Liver (tissue), 9 donors: ENCODE results near the gene GFRA1. TPM values are rescaled to one million over a fixed set of nuclear protein-coding genes. Genes with fewer than 3 reads are reported as not detected.

Source experiments
- DNase-seq: peaks from one replicate; pipeline ENCODE4 v3.0.0-alpha.2; 2017; ENCODE audit warnings: low spot score
- H3K27ac ChIP-seq, 2 donors: one replicate each; pipeline ENCODE4 v1.7.0; 2013; ENCODE audit warnings: inconsistent platforms in 2 of 2, low read length in 2 of 2, control low read depth in 1 of 2, low read depth in 1 of 2, mild to moderate bottlenecking in 1 of 2
- H3K27me3 ChIP-seq, 4 donors: one replicate each; pipeline versions ENCODE4 v1.6.1 to v1.7.0; 2013; ENCODE audit warnings: low read length in 3 of 4, inconsistent platforms in 1 of 4, mild to moderate bottlenecking in 1 of 4, moderate library complexity in 1 of 4; ENCODE audit not compliant: control insufficient read depth in 4 of 4, insufficient read depth in 4 of 4
- H3K36me3 ChIP-seq, 4 donors: one replicate each; pipeline versions ENCODE4 v1.6.1 to v1.7.0; 2013; ENCODE audit warnings: low read length in 3 of 4, mild to moderate bottlenecking in 3 of 4, low read depth in 1 of 4, moderate library complexity in 1 of 4; ENCODE audit not compliant: control insufficient read depth in 4 of 4, insufficient read depth in 3 of 4
- H3K4me1 ChIP-seq, 4 donors: one replicate each; pipeline versions ENCODE4 v1.6.1 to v1.7.0; 2013; ENCODE audit warnings: low read length in 3 of 4, mild to moderate bottlenecking in 3 of 4, moderate library complexity in 1 of 4; ENCODE audit not compliant: control insufficient read depth in 4 of 4, insufficient read depth in 4 of 4
- H3K4me3 ChIP-seq, 3 donors: one replicate each; pipeline versions ENCODE4 v1.6.1 to v1.7.0; 2013; ENCODE audit warnings: low read length in 3 of 3, control low read depth in 1 of 3, low read depth in 1 of 3, mild to moderate bottlenecking in 1 of 3
- H3K9ac ChIP-seq, 2 donors: one replicate each; pipeline ENCODE4 v1.7.0; 2013; ENCODE audit warnings: low read length in 2 of 2, mild to moderate bottlenecking in 2 of 2, moderate library complexity in 2 of 2, control low read depth in 1 of 2, low read depth in 1 of 2
- H3K9me3 ChIP-seq, 4 donors: one replicate each; pipeline versions ENCODE4 v1.6.1 to v1.7.0; 2013; ENCODE audit warnings: low read length in 3 of 4; ENCODE audit not compliant: control insufficient read depth in 4 of 4
- EGR1 ChIP-seq, 2 donors: IDR thresholded peaks; 2 replicates each; pipeline ENCODE4 v1.6.1; 2016 to 2018; ENCODE audit warnings: antibody characterized with exemption in 2 of 2, low read depth in 2 of 2
- FOXA1 ChIP-seq: IDR thresholded peaks from 2 replicates; pipeline ENCODE4 v1.6.1; 2016; ENCODE audit warnings: antibody characterized with exemption
- FOXA2 ChIP-seq: IDR thresholded peaks from 2 replicates; pipeline ENCODE4 v1.6.1; 2016; ENCODE audit warnings: antibody characterized with exemption
- GABPA ChIP-seq, 2 donors: IDR thresholded peaks in 1 of 2; conservative IDR thresholded peaks in 1 of 2; 2 replicates each; pipeline ENCODE4 v1.6.1; 2016; ENCODE audit warnings: antibody characterized with exemption in 2 of 2, mild to moderate bottlenecking in 1 of 2, moderate library complexity in 1 of 2
- HNF4A ChIP-seq, 2 donors: conservative IDR thresholded peaks; 2 replicates each; pipeline ENCODE4 v1.6.1; 2016; ENCODE audit warnings: antibody characterized with exemption in 2 of 2, mild to moderate bottlenecking in 2 of 2
- HNF4G ChIP-seq: IDR thresholded peaks from 2 replicates; pipeline ENCODE4 v1.6.1; 2016; ENCODE audit warnings: antibody characterized with exemption
- JUND ChIP-seq, 2 donors: IDR thresholded peaks; 2 replicates each; pipeline ENCODE4 v1.6.1; 2016; ENCODE audit warnings: antibody characterized with exemption in 2 of 2
- NR2F2 ChIP-seq: IDR thresholded peaks from 2 replicates; pipeline ENCODE4 v1.6.1; 2016; ENCODE audit warnings: antibody characterized with exemption
- RAD21 ChIP-seq, 2 donors: IDR thresholded peaks; 2 replicates each; pipeline ENCODE4 v1.6.1; 2016; ENCODE audit warnings: antibody characterized with exemption in 2 of 2, mild to moderate bottlenecking in 2 of 2
- RXRA ChIP-seq, 2 donors: IDR thresholded peaks; 2 replicates each; pipeline ENCODE4 v1.6.1; 2017 to 2018; ENCODE audit warnings: antibody characterized with exemption in 2 of 2, mild to moderate bottlenecking in 1 of 2
- SP1 ChIP-seq: IDR thresholded peaks from 2 replicates; pipeline ENCODE4 v1.6.1; 2018; ENCODE audit warnings: antibody characterized with exemption, mild to moderate bottlenecking
- YY1 ChIP-seq: IDR thresholded peaks from 2 replicates; pipeline ENCODE4 v1.6.1; 2016; ENCODE audit warnings: antibody characterized with exemption, mild to moderate bottlenecking
- WGBS: extraction: QIAGEN DNeasy Blood & Tissue Kit; methylation state at CpG from one replicate; pipeline ENCODE4 v1.1.7; 2013; 5-methylcytosine and 5-hydroxymethylcytosine counted together
- polyA plus RNA-seq, 2 donors: library from polyadenylated mRNA; stranded (reverse) in 1 of 2; unstranded in 1 of 2; fragments of 200-250 nt in 1 of 2; fragments of >200 nt in 1 of 2; fragmentation: Nextera tagmentation in 1 of 2; extraction: Ambion mirVana in 1 of 2; gene quantifications; one replicate each; pipeline versions ENCODE4 v1.2.1 to v1.2.3, GENCODE V29; 2013 to 2015
- total RNA-seq, 2 donors: library from RNA; depleted of rRNA; stranded (reverse); fragments of >200 nt; gene quantifications; one replicate each; pipeline ENCODE4 v1.2.3, GENCODE V29; 2014
- TF ChIP-seq, protein P1 (sequence below): fragments of 150-350 bp; IDR thresholded peaks from 2 replicates; pipeline ENCODE4 v1.5.1; 2017; ENCODE audit warnings: improper control_type of control experiment, low read depth, low read length; ENCODE audit not compliant: missing input control
- TF ChIP-seq, protein P2 (sequence below): IDR thresholded peaks from 2 replicates; pipeline ENCODE4 v1.6.1; 2016; ENCODE audit warnings: antibody characterized with exemption, mild to moderate bottlenecking
- TF ChIP-seq, protein P3 (sequence below): IDR thresholded peaks from 2 replicates; pipeline ENCODE4 v1.6.1; 2016; ENCODE audit warnings: antibody characterized with exemption
- TF ChIP-seq, protein P4 (sequence below): IDR thresholded peaks from 2 replicates; pipeline ENCODE4 v1.6.1; 2016; ENCODE audit warnings: antibody characterized with exemption
- TF ChIP-seq, protein P5 (sequence below): IDR thresholded peaks from 2 replicates; pipeline ENCODE4 v1.6.1; 2016; ENCODE audit warnings: antibody characterized with exemption
- donor health status: healthy.
- donor health status: healthy.
- donor health status: healthy.
- donor health status: healthy.
- donor health status: healthy.

The GFRA1 gene
- total and polyA plus RNA-seq, 4 donors, result 14.2 to 53.6 (median 17.8) TPM

DNA sequence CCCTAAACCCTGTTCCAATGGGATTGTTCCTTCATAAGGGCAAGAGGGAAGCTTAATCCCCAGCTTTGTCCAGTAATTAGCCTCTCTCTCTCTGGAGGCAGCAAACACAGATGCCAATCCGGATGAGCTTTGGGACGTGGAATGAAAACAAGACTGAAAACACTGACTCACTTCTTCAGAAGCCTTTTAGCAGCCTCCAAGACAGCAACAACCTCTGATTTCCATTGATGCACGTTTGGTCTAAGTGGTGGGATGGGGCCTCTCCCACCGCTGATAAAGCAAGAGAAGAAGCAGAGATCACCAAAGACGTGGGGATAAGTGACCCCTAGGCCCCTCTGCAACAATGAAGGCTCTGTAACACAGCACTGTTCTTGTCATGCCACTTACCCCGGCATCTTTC is 5.8 kb upstream of the GFRA1 start:
- DNase-seq, result no peak
- WGBS, result 86% methylated on average over 6 of the region's 6 CpGs
- H3K4me1 ChIP-seq, result peaks cover 0 to 7% (median 4%) of the 10 kb centered on the region in 4 donors

DNA sequence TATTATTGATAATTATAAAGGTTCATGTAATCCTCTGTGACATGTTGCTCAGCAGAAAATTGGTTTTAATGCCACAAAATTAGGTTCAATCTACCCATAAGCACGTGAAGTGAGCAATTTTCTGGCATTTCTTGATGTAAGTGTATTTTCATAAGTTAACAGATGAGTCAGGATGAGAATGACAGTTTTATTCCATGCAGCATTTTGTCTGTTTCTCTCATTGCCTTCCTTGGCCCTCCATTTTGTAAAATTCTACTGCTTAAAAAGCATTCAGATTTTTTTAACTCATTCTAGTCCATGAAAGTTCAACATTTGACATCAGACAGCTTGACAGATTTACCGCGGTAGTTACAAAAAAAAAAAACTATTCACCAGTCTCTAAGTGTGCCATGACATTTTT is 4.0 kb upstream of the GFRA1 start:
- no peak for DNase-seq
- Histone ChIP-seq H3K4me3 (no peak overlapping the region), H3K9me3 (no peaks in the 10 kb centered on the region), H3K4me1 (peaks cover 0 to 11% (median 7%) of the 10 kb centered on the region in 4 donors), H3K36me3 (no peaks in the 10 kb centered on the region), H3K9ac (no peak overlapping the region), H3K27me3 (no peaks in the 10 kb centered on the region), H3K27ac (no peak overlapping the region)
- WGBS, result 90% methylated on average over 3 of the region's 3 CpGs
- TF ChIP-seq GABPA (IDR thresholded peaks at IDR 0.05 in 1 of 2, conservative IDR thresholded peaks at IDR 0.05 in 1 of 2) (no peak), YY1 (no peak)
- TF ChIP-seq, protein P1, sequence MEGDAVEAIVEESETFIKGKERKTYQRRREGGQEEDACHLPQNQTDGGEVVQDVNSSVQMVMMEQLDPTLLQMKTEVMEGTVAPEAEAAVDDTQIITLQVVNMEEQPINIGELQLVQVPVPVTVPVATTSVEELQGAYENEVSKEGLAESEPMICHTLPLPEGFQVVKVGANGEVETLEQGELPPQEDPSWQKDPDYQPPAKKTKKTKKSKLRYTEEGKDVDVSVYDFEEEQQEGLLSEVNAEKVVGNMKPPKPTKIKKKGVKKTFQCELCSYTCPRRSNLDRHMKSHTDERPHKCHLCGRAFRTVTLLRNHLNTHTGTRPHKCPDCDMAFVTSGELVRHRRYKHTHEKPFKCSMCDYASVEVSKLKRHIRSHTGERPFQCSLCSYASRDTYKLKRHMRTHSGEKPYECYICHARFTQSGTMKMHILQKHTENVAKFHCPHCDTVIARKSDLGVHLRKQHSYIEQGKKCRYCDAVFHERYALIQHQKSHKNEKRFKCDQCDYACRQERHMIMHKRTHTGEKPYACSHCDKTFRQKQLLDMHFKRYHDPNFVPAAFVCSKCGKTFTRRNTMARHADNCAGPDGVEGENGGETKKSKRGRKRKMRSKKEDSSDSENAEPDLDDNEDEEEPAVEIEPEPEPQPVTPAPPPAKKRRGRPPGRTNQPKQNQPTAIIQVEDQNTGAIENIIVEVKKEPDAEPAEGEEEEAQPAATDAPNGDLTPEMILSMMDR, result no peak
- TF ChIP-seq, protein P2, sequence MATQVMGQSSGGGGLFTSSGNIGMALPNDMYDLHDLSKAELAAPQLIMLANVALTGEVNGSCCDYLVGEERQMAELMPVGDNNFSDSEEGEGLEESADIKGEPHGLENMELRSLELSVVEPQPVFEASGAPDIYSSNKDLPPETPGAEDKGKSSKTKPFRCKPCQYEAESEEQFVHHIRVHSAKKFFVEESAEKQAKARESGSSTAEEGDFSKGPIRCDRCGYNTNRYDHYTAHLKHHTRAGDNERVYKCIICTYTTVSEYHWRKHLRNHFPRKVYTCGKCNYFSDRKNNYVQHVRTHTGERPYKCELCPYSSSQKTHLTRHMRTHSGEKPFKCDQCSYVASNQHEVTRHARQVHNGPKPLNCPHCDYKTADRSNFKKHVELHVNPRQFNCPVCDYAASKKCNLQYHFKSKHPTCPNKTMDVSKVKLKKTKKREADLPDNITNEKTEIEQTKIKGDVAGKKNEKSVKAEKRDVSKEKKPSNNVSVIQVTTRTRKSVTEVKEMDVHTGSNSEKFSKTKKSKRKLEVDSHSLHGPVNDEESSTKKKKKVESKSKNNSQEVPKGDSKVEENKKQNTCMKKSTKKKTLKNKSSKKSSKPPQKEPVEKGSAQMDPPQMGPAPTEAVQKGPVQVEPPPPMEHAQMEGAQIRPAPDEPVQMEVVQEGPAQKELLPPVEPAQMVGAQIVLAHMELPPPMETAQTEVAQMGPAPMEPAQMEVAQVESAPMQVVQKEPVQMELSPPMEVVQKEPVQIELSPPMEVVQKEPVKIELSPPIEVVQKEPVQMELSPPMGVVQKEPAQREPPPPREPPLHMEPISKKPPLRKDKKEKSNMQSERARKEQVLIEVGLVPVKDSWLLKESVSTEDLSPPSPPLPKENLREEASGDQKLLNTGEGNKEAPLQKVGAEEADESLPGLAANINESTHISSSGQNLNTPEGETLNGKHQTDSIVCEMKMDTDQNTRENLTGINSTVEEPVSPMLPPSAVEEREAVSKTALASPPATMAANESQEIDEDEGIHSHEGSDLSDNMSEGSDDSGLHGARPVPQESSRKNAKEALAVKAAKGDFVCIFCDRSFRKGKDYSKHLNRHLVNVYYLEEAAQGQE, result no peak

More for the DNA sequence above, 5.8 kb upstream of the GFRA1 start:
- H3K9ac ChIP-seq, result no peak overlapping the region
- H3K36me3 ChIP-seq, result no peaks in the 10 kb centered on the region
- H3K4me3 ChIP-seq, result no peak overlapping the region
- no peaks in the 10 kb centered on the region for H3K9me3 ChIP-seq
- H3K27me3 ChIP-seq, result no peaks in the 10 kb centered on the region
- TF ChIP-seq NR2F2 (no peak), HNF4A (conservative IDR thresholded peaks at IDR 0.05) (no peak), FOXA2 (no peak), SP1 (no peak), RAD21 (IDR thresholded peaks at IDR 0.05) (no peak), GABPA (IDR thresholded peaks at IDR 0.05 in 1 of 2, conservative IDR thresholded peaks at IDR 0.05 in 1 of 2) (no peak), EGR1 (IDR thresholded peaks at IDR 0.05; ENCODE audit: low read depth in 2 of 2) (no peak), JUND (IDR thresholded peaks at IDR 0.05) (no peak), YY1 (no peak), RXRA (IDR thresholded peaks at IDR 0.05) (no peak), HNF4G (no peak), FOXA1 (no peak)
- TF ChIP-seq, protein P1, result no peak
- TF ChIP-seq, protein P3, sequence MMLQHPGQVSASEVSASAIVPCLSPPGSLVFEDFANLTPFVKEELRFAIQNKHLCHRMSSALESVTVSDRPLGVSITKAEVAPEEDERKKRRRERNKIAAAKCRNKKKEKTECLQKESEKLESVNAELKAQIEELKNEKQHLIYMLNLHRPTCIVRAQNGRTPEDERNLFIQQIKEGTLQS, result no peak
- TF ChIP-seq, protein P4, sequence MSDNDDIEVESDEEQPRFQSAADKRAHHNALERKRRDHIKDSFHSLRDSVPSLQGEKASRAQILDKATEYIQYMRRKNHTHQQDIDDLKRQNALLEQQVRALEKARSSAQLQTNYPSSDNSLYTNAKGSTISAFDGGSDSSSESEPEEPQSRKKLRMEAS, result no peak
- TF ChIP-seq, protein P5, sequence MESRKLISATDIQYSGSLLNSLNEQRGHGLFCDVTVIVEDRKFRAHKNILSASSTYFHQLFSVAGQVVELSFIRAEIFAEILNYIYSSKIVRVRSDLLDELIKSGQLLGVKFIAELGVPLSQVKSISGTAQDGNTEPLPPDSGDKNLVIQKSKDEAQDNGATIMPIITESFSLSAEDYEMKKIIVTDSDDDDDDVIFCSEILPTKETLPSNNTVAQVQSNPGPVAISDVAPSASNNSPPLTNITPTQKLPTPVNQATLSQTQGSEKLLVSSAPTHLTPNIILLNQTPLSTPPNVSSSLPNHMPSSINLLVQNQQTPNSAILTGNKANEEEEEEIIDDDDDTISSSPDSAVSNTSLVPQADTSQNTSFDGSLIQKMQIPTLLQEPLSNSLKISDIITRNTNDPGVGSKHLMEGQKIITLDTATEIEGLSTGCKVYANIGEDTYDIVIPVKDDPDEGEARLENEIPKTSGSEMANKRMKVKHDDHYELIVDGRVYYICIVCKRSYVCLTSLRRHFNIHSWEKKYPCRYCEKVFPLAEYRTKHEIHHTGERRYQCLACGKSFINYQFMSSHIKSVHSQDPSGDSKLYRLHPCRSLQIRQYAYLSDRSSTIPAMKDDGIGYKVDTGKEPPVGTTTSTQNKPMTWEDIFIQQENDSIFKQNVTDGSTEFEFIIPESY, result no peak
- TF ChIP-seq, protein P2, result no peak
- no peak overlapping the region for H3K27ac ChIP-seq
